Gastroesophageal sphincter (tissue), 3 donors: Measurements from ENCODE around the gene NELFA.

Source experiments
- EP300 ChIP-seq: sonication (generic); formaldehyde crosslinking; IDR thresholded peaks from one replicate; pipeline ENCODE4 v1.6.1; 2017; ENCODE audit warnings: antibody characterized with exemption, mild to moderate bottlenecking
- TF ChIP-seq, protein P1 (sequence below), 4 experiments: fragments of 200-600 bp in 2 of 4; fragments of 450-650 bp in 2 of 4; sonication (generic) in 1 of 4; IDR thresholded peaks; one replicate each; pipeline ENCODE4 v1.5.1; 2017 to 2019; ENCODE audit warnings: antibody characterized with exemption in 4 of 4, mild to moderate bottlenecking in 2 of 4, moderate library complexity in 2 of 4

DNA sequence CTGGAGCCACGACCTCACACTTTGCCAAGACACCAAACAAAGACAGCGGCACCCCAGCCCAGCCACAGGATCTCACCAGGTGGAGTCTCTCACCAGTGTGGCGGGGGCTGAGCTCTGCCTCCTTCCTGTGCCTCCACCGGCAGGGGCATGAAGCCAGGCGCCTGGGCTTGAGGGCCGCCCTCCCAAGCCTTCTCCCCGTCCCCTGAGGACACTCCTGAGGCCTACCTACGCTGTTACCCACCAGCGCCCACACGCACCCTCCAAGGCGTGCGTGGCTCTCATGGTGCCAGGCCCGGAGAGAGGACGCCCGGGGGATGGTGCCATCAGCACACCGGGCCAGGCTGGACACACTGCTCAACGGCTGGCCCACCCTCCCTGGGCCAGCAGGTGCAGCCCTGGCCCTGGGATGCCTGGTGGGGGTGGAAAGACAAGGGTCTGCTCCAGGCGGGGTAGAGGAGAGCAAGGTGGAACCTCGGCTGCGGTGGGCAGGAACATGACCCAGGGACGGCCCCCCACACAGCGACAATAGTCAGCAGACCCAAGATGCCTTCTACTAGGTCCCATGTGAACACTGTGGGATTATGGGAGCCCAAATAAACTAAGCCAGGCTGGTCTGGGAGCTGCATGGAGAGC, 22.1 kb downstream of the NELFA start:
- TF ChIP-seq, protein P1, sequence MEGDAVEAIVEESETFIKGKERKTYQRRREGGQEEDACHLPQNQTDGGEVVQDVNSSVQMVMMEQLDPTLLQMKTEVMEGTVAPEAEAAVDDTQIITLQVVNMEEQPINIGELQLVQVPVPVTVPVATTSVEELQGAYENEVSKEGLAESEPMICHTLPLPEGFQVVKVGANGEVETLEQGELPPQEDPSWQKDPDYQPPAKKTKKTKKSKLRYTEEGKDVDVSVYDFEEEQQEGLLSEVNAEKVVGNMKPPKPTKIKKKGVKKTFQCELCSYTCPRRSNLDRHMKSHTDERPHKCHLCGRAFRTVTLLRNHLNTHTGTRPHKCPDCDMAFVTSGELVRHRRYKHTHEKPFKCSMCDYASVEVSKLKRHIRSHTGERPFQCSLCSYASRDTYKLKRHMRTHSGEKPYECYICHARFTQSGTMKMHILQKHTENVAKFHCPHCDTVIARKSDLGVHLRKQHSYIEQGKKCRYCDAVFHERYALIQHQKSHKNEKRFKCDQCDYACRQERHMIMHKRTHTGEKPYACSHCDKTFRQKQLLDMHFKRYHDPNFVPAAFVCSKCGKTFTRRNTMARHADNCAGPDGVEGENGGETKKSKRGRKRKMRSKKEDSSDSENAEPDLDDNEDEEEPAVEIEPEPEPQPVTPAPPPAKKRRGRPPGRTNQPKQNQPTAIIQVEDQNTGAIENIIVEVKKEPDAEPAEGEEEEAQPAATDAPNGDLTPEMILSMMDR (IDR thresholded peaks at IDR 0.05), result no peak
- TF ChIP-seq EP300, result no peak
